GM18507 (cell line): Measurements from ENCODE around the gene PRPSAP1.
"Not testable (repeated sequence)": the region's sequence is repeated elsewhere in the genome, so short reads cannot be mapped to it uniquely, and the experiment has no call there.

Experiments
- DNase-seq: peaks from one replicate; pipeline ENCODE4 v3.0.0; 2011; ENCODE audit warnings: low read depth; ENCODE audit not compliant: insufficient read length; ENCODE audit errors: extremely low spot score
- FAIRE-seq: peaks from 2 replicates; lab custom pipeline; 2011; peaks lifted over from hg19 to GRCh38; lab: Jason Lieb, UNC

The PRPSAP1 gene

DNA sequence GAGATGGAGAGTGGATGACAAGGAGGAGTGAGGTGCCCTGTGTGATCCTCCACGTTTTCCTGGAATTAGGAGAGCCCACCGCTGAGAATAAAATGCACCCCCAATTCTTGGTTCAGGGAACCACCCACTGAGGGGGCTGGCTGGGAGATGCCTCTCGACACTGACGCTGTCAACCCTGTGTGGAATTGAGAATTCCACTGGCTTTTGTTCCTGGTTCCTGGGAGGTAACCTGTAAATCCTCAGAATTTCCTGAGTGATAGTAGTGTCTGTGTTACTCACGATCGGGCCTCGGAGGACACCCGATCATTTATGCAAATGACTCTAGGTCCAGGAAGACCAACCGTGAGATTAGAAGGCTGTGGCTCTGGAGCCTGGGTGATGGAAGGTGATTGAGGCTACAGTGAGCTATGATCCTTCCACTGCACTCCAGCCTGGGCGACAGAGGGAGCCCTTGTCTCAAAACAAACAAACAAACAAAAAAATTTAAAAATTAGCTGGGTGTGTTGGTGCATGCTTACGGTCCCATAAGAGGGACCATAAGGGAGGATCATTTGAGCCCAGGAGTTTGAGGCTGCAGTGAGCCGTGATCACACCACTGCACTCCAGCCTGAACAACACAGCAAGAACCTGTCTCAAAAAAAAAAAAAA is 11.7 kb upstream of the PRPSAP1 start:
- FAIRE-seq (no peak), DNase-seq (no peak)

DNA sequence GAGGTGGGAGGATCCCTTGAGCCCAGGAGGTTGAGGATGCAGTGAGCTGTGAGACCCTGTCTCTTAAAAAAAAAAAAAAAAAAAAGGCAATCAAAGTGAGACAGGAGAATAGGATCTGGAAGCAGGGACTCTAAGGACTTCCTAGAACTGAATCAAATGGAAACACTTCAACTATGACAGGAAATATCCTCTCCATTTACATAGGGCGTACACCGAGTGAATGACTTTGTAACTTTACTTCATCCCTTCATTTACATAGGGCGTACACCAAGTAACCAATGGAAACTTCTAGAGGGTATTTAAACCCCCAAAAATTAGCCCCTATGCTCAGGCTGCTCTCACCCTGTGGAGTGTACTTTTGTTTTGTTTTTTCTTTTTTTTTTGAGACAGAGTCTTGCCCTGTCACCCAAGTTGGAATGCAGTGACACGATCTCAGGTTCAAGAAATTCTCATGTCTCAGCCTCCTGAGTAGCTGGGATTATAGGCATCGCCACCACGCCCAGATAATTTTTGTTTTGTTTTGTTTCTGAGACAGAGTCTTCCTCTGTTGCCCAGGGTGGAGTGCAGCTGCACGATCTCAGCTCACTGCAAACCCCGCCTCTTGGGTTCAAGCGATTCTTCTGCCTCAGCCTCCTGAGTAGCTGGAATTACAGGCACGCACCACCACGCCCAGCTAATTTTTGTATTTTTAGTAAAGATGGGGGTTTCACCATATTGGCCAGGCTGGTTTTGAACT is 9.6 kb upstream of the PRPSAP1 start:
- no peak for FAIRE-seq

DNA sequence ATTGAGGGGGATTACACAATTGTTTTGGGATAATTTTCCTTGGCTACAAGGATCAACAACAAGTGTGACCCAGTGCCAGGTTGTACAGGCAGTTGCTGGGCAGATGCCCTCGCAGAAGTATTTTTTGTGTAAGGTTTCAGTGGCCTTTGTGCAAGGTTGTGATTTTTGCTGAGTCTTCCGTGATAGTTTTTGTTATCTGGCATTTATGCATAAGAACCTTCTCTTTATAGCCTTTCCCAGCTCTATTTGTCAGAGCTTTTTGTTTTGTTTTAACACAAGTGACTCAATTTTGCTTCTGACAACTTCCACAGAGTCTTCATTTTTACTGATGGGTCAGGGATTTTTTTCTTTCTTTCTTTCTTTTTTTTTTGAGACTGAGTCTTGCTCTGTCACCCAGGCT is 6.7 kb upstream of the PRPSAP1 start:
- DNase-seq = no peak

More for the DNA sequence above, 9.6 kb upstream of the PRPSAP1 start:
- DNase-seq = no peak

DNA sequence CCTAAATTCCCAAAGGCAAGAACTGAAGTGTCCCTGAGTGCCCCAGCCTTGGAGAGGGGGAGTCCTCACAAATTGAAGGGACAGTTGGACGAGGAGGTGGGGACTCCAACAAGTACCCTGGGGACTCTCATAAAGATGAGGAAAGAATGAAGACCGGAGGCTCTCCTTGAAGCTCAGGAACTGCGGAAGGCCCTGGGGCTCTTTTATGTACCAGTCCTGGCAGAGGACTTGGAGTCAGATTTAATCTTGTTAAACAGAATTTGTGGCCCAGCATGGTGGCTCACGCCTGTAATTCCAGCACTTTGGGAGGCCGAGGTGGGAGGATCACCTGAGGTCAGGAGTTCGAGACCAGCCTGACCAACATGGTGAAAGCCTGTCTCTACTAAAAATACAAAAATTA is 6.1 kb upstream of the PRPSAP1 start:
- DNase-seq, FAIRE-seq: not testable (repeated sequence)

More for the DNA sequence above, 6.7 kb upstream of the PRPSAP1 start:
- no peak for FAIRE-seq

DNA sequence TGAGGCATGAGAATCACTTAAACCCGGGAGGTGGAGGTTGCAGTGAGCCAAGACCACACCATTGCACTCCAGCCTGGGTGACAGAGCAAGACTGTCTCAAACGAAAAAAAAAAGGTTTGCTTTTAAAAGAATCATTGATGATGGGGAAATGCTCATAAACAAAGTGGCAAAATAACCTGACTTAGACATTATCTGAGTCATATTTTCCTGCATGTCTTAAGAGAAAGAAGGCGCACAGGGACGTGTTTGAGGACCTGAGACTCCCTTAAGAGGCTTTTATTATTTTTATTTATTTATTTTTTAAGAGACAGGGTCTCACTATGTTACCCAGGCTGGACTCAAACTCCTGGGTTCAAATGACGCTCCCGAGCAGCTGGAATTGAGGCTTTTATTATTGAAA is 5.7 kb upstream of the PRPSAP1 start:
- DNase-seq = no peak
- no peak for FAIRE-seq

DNA sequence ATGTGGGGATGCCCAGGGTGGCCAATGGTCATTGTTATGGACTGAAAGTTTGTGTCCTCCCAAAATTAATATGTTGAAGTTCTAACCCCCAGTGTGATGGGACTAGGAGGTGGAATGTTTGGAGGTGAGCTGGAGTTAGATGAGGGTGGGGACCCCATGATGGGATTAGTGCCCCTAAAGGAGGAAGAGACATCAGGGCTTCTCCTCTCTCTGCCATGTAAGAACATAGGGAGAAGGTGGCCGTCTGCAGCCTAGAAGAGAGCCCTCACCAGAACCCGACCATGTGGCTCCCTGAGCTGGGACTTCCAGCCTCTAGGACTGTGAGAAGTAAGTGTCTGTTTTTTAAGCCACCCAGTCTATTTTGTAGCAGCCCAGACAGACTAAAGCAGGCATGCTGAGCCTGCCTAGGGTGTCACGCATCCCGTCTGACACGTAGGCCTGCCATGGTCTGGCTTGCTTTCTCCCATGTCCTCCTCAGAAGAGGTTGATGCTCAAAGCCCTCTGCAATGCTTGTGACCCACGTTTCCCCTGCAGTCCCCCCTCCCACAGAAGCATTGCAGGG is 4.0 kb upstream of the PRPSAP1 start:
- DNase-seq (no peak), FAIRE-seq (no peak)

DNA sequence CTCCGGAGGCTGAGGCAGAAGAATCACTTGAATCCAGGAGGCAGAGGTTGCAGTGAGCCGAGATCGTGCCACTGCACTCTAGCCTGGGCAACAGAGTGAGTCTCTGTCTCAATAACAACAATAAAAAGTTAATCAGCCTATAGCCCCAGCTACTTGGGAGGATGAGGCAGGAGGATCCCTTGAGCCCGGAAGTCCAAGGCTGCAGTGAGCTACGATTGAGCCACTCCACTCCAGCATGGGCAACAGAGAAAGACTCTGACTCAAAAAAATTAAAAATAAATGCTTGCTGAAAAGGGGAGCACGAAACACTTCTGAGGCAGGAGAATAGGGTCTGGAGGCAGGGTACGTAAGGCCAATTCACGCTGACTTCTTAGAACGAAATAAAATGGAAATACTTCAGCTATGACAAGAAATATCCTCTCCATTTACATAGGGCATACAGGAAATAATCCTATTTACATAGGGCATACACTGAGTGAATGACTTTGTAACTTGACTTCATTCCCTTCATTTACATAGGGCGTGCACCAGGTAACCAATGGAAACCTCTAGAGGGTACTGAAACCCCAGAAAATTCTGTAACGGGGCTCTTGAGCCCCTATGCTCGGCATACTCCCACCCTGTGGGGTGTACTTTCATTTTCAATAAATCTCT is 3.2 kb upstream of the PRPSAP1 start:
- DNase-seq (no peak), FAIRE-seq (no peak)

DNA sequence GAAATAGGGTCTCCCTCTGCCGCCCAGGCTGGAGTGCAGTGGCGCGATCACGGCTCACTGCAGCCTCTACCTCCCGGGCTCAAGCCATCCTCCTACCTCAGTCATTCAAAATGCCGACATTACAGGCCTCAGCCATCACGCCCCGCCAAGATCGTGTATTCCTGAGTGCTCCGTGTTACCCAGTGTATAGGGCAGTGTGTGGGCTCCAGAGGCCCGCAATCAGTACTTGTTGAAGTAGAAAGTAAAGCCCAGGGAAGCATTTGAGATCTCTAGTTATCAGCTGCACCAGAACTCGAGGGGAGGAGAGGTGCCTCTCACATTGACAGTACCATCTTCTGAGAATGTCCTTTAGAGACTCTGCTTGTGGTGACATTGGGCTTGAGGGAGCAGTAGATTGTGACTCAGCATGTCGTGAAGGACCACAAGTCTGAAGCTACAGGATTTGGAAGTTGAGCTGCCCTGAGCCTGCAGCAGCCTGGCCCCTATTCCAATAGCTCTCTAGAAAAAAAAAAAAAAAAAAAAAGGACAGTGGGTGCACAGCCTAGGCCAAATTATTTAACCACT is 1.1 kb upstream of the PRPSAP1 start:
- FAIRE-seq = no peak
- DNase-seq = no peak

DNA sequence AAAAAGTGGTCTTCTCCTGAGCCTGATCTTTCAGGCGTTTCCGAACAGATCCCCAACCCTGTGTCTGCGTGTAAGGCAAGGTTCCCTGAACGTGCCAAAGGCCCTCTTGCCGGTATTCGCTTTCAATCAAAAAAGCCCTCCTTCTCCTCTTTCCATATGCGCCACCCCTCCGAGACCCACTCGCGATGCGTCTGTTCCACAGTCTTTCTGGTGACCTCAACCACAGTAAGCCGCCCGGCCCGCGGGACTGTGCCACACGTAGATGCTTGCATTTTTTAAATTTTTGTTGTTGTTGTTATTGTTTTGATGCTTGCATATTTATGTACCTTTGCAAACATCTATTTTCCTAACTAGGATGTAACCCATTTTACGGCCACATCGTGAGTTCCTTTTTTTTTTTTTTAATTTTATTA is 607 bp upstream of the PRPSAP1 start:
- DNase-seq (no peak), FAIRE-seq (no peak)

DNA sequence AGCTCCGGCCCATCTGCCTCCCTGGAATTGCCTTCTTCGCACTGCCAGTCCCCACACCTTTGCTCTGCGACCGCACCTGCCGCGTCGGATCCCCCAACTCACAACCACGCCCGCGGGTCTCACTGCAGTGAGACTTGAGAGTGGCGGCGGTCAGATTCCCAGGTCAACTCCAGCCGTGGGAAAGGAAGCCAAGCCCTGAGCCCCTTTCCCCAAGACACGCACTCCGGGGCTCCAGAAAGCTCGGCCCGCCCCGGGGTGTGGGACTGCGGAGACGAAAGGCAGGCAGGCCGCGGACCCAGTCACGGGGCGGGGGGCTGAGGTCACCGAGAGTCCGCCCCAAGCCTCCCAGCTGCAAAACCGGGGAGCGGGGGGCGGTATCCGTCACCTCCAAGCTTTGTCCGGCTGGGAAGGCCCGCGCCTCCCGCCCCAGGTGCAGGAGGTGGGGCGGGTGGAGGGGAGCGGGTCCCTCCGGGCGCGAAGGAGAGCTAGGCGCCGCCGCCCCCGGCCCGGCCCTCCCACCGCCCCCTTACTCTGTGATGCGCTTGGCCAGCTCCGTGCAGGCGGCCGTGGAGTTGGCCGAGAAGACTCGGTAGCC is 615 bp downstream of the PRPSAP1 start:
- FAIRE-seq = no peak
- peak; percentile 20 for DNase-seq

DNA sequence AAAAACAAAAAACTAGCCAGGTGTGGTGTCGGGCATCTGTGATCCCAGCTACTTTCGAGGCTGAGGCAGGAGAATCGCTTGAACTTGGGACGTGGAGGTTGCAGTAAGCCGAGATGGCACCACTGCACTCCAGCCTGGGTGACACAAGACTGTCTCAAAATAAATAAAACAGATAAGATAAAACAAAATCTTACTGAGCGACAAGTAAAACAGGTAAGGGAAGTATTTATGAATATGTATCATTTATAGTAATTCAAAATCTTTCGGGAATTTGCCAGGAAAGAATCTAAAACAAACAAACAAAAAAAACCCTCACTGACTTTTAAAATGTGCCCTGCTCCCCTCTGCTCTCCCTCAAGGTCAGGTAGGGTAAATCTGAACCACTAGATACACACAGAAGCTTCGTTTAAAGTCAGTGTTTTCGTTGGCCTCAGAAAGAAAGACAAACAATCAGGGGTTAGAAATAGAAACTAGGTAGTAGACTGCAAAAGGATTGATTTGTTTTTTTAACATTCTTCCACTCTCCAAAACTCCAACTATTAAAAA is 2.1 kb downstream of the PRPSAP1 start:
- no peak for DNase-seq

DNA sequence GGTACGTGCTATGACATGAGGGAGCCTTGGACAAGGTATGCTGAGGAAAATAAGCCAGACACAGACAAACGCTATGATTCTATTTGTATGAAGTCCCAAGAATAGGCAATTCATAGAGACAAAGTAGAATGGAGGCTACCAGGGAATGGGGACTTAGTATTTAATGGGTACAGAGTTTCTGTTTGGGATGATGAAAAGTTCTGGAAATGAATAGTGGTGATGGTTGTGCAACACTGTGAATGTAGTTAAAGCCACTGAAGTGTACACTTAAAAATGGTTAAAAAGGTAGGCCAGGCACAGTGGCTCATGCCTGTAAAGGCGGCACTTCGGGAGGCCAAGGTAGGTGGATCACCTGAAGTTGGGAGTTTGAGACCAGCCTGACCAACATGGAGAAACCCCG is 3.3 kb downstream of the PRPSAP1 start:
- FAIRE-seq (no peak), DNase-seq (no peak)

More for the DNA sequence above, 2.1 kb downstream of the PRPSAP1 start:
- FAIRE-seq = no peak

DNA sequence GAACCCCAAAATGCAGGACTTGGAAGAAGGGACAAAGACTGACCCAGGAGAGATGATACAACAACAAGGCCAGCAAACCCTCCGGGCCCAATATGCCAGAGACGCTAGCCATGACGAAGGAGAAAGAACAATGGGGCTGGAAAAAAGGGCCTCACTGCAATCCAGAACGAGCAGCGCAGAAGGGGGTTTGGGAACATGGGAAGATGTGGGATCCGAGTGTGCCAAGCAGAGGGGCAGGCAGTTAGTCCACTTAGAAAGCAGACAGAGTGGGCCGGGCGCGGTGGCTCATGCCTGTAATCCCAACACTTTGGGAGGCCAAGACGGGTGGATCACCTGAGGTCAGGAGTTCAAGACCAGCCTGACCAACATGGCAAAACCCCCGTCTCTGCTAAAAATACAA is 6.8 kb downstream of the PRPSAP1 start:
- FAIRE-seq, DNase-seq: not testable (repeated sequence)

DNA sequence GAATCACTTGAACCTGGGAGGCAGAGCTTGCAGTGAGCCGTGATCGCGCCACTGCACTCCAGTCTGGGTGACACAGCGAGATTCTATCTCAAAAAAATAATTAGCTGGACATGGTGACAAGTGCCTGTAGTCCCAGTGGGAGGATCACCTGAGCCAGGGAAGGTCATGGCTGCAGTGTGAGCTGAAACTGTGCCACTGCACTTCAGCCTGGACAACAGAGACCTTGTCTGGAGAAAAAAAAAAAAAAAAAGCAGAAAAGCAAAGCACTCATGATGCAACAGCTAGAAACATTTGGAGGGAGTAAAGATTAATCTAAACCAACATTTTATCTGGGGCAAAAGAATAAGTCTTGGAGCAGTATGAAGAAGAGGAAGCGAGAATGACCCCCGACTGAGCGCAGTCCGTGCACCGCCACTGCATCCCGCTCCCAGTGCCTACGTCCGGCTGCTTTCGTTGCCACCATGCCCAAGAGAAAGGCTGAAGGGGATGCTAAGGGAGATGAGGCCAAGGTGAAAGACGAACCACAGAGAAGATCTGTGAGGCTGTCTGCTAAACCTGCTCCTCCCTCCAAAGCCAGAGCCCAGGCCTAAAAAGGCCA is 8.2 kb downstream of the PRPSAP1 start:
- no peak for FAIRE-seq
- no peak for DNase-seq

DNA sequence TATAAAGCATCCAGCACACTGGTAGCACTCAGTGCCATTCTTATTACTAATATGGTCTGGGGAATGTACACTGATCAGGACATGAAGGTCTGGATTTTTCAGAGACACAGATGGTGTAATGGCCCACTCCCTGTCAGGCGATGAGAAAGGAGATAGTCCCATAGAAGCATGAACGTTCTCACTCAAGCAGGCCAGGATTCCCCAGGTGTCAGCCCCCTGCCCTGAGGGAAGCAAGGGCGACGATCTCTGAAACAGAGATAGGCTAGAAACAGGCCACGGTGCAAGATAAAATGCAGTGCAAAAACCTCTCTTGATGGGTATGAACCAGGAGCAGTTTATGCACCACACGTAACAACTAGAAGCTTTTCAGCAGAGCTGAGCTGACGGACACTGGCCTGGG is 10.6 kb downstream of the PRPSAP1 start:
- FAIRE-seq (no peak), DNase-seq (no peak)

DNA sequence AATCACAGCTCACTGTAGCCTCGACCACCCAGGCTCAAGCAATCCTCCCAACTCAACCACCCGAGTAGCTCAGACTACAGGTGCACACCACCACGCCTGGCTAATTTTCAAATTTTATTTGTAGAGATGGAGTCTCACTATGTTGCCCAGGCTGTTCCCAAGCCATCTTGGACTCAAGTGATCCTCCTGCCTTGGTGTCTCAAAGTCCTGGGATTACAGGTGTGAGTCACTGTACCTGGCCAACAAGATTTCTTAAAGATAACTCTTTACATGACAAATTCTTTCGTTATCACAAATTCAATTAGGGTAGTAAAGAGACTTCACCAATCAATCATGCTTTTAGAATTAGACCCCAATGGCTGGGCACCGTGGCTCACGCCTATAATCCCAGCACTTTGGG is 12.4 kb downstream of the PRPSAP1 start:
- DNase-seq = no peak
- FAIRE-seq = no peak

DNA sequence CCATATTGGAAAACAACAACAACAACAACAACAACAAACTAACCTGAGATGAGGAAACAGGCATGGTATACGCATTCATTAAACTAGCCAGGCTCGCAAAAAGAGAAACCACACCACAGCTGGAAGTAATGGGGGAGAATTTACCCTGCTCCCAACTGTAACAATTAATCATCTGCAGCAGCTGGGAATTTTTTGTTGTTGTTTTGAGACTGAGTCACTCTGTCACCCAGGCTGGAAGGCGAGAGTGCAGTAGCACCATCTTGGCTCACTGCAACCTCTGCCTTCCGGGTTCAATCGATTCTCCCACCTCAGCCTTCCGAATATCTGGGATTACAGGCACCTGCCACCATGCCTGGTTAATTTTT is 16.3 kb downstream of the PRPSAP1 start:
- FAIRE-seq (no peak), DNase-seq (no peak)

DNA sequence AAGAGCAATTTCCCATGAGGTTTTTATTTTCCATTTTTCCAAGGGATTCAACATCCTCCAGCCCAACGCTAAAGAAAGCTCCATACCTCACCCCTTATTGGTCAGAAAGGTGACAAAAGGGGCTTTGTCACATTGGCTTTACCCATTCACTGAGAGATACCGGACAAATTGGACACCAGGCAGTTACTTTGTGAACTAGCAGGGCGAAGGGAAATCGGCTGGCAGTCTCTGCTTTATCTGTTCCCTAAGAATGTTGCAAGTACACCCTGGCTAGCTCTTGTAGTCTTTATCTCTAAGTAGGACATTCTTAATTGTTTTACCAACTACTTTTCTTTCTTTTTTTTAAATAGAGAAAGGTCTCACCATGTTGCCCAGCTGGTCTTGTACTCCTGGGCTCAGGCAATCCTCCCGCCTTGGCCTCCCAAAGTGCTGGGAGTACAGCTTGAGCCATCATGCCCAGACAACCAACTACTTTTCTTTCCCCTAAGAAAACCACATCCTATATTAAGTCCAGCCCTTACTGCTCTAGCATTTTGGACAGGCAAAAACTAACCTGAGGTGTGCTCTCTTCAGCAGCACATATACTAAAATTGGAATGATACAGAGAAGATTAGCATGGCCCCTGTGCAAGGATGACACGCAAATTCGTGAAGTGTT is 16.8 kb downstream of the PRPSAP1 start:
- FAIRE-seq (no peak), DNase-seq (no peak)
